Activated naive CD8-positive, alpha-beta T cell treated with anti-CD3 and anti-CD28 coated beads, Interleukin-2, amount 50 U/mL, for 16 hours (primary cell): ENCODE results near the gene MAMSTR.
"Not testable (repeated sequence)": the region's sequence is repeated elsewhere in the genome, so short reads cannot be mapped to it uniquely, and the experiment has no call there.

Source experiments
- DNase-seq: peaks from one replicate; pipeline ENCODE4 v3.0.0-alpha.2; 2020; ENCODE audit warnings: low read depth, low spot score

The MAMSTR gene

DNA sequence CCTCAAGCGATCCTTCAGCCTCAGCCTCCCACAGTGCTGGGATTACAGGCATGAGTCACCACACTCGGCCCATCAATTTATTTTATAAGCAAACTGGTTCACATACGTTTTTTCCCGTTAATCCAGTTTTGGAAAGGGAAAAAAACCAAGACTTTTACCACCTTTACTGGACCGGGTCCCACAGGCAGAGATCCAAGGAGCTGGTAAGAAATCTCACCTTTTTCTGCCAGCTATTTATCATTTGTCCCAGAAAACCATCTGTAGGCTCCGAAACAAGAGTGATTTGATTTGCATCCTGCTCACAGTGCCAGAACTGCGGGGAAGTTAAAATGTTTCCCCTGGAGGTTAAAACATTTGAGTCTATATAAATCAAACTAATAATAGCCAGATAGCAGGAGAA, 30.1 kb downstream of the MAMSTR start:
- no peak for DNase-seq

DNA sequence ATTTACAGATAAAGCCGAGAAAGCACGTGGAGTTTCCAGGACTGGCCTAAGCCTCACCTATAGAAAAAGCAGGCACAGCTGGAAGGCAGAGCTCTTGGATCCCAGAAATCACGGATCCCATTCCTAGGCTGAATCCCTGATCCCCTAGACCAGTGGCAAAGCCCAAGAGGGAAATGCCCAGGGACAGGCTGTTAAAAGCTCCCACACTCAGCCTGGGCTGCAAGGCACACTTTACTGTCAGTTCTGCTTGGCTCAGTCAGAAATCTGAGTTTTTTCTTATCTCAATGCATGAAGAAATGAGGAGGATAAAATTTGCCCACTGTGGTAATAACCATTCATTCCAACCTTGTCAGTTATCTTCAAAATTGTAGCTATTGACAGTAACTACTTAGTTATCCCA, 31.7 kb downstream of the MAMSTR start:
- DNase-seq: no peak

DNA sequence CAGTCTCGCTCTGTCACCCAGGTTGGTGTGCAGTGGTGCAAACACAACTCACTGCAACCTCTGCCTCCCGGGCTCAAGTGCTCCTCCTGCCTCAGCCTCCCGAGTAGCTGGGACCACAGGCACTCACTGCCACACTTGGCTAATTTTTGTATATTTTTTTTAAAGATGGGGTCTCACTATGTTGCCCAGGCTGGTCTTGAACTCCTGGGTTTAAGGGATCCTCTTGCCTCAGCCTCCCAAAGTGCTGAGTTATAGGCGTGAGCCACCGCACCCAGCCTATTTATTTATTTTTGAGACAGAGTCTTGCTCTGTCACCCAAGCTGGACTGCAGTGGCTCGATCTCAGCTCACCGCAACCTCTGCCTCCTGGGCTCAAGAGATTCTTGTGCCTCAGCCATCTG, 32.9 kb downstream of the MAMSTR start:
- DNase-seq: not testable (repeated sequence)

DNA sequence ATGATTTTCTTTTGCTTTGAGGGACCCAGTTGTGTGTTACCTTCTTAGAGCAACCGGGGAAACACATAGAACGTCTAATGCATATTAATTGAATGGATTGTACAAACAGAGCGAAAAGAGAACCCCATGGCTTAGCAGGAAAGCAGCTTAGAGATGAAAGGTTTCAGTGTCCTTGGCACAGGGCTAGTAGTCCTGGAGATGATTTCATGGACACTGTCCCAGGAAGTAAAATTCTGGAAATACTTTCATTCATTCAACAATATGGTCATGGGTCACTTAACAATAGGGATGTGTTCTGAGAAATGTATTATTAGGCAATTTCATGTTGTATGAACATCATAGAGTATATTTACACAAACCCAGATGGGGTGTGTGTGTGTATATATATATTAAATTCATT, 33.4 kb downstream of the MAMSTR start:
- DNase-seq: no peak

DNA sequence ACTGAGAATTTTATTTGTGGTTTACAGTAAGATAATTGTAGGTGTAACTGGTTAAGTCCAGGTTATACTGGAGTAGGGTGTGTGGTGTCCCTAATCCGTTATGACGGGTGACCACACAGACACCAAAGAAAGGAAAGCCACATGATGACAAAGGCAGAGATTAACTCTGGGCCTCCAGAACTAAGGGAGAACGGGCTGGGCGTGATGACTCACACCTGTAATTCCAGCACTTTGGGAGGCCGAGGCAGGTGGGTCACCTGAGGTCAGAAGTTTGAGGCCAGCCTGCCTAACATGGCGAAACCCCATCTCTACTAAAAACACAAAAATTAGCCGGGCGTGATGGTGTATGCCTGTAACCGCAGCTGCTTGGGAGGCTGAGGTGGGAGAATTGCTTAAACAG, 33.9 kb downstream of the MAMSTR start:
- no peak for DNase-seq

DNA sequence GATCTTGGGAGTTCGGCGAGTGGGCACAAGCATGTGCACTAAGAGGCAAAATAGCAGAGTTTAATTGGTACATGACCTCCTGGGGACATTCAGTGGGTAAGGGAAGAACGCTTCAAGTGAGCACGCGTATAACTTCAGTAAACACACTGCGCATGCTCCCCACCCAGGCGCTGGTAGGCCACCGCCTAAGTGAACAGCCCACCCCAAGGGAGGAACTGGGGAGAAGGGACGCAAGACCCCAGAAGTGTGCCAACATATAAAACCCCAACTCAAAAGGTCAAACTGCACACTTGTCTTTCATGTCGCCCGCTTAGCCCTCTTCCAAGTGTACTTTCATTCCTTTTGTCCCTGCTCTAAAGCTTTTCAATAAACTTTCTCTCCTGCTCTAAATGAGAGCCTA, 36.2 kb downstream of the MAMSTR start:
- no peak for DNase-seq

DNA sequence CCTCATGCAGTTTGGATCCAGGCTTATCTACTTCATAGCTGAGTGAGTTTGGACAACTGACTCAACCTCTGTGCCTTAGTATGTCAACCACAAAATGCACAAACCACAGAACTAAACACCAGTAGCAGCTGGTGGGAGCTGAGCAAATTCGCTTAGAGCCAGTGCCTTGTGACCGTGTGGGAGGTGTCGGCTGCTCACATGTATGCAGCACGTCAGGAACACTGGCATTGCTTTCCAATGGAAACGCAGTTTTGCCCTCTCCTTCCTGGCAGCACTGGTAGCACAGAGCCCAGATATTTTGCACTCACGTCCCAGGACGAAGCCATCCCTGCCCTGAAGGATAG, 38.4 kb downstream of the MAMSTR start:
- DNase-seq: no peak

DNA sequence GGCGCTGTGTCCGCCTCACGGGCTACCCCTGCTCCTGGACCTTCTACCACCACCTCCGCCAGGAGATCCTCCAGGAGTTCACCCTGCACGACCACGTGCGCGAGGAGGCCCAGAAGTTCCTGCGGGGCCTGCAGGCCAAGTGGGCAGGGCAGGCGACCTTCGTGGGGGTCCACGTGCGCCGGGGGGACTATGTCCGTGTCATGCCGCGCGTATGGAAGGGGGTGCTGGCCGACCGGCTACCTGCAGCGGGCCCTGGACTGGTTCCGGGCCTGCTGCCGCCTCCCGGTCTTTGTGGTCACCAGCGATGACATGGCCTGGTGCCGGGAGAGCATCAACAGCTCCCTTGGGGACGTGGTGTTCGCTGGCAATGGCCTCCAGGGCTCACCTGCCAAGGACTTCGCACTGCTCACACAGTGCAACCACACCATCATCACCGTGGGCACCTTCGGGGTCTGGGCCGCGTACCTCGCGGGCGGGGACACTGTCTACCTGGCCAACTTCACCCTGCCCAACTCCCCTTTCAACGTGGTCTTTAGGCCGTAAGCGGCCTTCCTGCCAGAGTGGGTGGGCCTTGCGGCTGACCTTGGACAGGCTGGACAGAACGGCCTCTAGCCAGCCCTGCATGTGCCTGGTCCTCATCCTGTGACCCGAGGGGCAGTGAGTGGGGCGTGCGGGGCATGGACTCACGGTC, 38.9 kb downstream of the MAMSTR start:
- DNase-seq: no peak

DNA sequence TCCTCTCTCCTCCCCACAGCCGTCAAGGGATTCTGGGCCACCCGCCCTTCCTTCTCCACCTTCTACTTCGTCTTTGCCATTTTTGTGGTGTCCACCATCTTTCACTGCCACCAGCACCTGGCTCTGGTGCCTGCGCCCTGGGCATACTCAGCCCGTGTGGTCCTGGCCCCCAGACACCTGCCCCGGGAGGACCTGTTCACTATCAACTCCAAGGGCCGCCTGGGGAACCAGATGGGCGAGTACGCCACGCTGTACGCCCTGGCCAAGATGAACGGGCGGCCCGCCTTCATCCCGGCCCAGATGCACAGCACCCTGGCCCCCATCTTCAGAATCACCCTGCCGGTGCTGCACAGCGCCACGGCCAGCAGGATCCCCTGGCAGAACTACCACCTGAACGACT, 39.5 kb downstream of the MAMSTR start:
- not testable (repeated sequence) for DNase-seq

DNA sequence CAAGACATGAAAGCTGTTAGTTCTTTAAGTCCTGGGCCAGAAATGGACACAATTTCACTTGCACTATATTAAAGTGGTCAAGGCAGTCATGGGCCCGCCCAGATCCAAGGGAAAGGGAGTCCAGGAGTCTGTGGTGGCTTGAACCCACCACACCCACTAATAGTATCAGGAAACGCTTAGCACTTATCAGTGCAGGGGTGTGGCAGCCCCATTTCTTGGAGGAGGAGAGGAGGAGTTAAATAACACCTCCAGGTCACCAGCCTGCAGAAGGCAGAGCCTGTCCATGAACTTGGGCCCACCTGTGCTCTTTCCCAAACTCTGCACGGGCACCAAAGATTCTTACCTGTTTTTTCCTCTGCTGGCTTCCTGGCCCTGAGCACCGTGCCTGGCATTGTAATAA, 41.3 kb downstream of the MAMSTR start:
- no peak for DNase-seq

DNA sequence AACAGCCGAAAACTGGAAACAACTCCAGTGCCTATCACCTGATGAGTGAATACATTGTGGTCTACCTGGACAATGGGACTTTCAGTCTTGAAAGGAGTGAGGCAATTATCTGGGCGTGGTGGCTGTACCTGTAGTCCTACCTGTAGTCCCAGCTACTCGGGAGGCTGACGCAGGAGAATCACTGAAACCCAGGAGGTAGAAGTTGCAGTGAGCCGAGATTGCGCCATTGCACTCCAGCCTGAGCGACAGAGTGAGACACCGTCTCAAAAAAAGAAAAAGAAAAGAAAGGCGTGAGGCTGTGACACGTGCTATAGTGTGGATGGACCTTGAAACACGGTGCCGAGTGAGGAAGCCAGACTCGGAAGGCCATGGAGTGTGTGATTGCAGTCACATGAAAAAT, 42.6 kb downstream of the MAMSTR start:
- no peak for DNase-seq

DNA sequence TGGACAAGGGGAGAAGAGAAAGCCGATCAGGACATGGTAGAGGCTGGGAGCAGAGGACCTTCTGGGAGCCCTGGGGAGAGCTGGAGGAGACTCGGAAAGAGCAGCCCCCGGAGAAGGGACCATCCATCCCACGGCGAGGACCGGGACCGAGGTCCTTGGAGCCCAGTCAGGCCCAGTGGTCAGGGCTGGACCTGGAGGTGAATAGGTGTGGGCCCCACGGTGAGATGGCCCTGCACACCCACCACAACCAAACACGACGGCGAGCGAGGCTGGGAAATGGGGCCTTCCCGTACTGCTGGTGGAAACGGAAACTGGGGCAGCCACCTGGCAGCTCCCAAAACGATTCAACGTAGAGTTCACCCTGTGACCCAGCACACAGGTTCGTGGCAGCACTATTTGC, 43.0 kb downstream of the MAMSTR start:
- no peak for DNase-seq

DNA sequence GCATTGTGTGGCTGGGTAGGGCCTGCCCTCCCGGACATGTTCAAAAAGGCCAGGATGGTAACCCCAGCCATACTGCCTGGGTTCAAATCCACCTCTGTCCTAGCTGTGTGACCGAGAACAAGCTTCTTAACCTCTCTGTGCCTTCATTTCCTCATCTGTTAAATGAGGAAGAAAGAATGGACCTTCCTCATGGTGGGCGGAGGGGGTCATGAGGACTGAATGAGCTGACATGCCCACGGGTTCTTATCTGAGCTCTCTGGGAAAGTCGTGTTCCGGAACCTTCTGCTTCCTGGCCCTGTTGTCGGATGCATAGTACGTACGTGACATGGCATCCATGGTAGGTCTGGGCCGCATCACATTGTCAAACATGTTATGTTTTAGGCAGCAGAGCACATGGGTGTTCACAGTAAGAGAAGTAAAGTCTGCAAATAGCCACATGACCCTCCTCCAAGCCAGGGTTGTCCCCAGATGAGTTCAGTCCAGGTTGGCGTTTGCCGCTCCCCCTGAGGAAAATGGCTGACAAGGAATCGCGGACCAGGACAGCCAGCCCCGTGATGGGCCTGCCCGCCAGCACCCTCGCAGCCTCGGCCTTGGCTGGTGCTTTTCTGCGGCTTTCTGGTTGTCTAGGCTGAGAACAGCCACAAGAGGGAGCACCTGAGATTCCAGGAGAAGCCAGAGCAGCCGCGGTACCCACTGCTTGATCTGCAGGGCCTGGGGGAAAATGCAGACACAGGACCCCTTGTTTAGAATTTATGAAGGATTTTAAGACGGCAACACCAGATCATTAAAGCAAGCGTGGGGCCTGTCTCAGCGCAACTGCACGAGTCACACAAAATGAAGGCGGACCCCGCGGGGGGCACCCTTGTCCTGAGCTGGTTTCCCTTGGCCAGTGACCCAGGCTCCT, 44.4 kb downstream of the MAMSTR start:
- peak; percentile 52 for DNase-seq

DNA sequence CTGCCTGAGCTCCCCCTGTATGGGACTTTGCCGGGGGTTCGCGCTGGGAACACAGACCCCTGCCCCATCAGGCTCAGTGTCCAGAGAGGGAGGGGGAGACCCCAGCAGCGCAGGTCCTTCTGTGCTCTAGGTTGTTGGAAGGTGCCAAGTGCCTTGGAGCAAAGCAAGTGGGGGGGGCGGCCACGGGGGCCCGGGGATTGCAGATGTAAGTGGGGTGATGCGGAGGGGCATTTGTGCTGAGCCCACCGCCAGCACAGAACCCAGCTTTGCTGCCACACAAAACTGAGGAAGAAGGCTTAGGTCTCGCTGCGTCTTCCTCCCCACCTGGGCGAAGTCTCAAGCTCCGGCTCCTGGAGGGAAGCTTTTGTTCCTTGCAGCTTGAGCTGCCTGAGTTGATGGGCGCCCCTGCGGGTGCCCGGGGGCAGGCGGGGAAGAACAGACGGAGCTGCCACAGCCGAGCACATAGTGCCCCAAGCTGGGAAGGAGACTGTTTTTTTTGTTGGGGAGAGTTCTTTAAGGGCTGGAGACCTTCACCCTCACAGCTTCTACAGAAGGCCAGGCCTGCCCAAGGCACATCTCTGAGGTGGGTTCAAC, 45.2 kb downstream of the MAMSTR start:
- DNase-seq: no peak

DNA sequence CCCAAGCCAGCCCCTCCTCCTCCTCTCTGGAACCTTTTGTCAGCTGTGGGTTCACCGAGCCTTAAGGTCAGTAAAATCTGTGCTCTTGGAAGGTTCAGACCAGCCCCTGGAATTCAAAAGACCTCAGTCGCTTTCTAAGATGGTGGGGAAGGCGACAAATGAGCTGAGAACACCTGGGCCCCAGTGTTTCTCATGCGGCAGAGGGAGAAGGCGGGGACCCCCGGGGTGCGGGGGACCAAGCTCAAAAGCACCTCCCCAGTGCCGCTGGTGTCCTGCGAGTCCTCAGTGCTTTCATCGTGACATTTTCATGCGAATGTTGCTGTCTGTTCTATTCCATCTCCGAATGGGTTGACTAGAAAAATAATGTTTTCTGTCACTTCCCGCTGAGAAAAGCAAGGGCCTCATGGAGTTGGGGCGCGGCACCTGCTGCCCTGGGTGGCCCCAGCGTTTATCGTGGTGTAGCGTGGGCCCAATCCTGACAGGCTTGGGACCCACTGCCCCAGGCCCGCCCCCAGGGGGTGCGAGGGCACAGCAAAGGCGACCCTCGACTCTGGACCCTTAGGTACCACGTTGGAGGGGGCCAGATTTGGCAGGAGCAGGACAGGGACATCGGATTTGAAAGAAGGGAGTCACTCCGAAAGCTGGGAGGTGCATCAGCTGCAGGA, 46.0 kb downstream of the MAMSTR start:
- DNase-seq: no peak

DNA sequence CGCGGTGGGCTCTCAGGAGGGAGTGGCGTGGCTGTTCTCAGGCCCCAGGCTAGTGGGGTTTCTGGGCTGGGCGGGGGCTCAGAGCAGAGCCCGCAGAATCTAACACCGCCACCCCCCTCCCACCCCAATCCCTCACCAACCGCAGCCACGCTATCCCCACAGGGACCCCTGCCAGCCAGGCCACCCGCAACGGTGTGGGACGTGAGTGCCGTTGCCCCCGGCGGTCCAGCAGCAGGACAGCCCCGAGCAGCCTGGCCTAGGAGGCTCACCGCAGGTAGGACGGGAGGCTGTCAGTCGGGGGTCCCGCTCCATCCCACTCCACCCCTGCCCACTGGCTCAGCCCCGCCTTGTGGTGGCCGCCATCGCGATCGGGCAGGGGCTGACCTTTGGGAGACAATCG, 46.5 kb downstream of the MAMSTR start, which contains the start of gene NTN5:
Gene NTN5, minus strand, starts transcription at position 24 of the 400 bp plus-strand sequence. CDS start 2,031 bp downstream, outside the sequence.
- DNase-seq: no peak

DNA sequence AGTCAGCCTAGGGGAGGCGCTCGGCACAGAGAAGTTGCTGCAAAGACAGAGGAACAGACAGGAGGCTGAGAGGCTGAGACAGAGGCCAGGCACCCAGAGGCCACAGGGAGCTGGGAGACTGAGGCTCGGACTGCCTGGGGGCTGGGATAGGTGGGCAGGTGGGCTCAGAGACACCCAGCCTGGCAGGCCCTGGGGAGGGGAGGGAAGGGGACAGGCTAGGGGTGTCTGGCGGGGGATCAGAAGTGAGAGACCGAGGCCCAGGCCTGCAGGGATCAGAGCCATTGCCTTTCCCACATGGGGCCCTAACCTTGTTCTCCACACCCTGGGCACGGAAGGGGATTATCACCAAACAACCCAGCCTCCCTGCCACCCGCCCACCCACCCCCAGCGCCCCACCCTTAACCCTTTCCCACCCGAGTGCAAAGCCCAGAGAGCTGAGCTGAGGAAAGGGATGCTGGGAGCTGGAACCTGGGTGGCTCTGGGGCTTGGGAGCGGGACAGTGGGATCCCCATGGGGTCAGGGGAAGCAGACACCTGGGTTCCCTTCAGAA, 48.0 kb downstream of the MAMSTR start:
- no peak for DNase-seq

DNA sequence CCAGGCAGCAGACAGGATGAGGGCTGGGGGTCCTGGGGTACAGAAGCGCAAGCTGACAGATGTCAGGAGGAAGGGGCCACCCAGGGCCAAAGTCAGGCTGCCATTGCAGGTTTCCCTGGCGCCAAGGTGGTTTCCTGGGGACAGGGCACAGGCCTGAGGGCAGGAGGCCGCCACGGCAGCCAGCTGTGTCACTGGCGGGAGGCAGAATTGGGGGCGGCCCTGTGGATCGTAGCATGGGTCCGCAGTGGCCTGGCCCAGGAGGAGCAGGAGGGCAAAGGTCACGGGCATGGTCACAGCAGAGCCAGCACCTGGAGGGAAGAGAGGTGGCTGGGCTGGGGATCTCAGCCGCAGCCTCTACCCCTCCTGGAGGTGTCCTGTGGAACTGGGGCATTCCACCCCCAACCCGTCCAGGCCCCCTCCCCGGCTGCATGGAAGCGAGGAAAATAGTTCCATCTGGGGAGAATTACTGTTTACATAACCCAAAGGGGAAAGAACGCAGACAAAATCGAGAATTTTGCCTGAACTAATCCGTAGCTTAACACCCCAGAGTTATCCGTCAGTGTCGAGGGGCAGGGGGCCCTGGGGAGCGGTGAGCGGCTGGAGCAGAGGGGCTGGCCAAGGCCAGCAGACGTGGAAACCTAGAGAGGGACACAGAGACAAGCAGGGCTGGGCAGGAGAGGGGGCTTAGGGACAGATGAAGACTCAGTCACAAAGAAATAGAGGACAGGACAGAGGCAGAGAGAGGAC, 48.7 kb downstream of the MAMSTR start:
- no peak for DNase-seq

DNA sequence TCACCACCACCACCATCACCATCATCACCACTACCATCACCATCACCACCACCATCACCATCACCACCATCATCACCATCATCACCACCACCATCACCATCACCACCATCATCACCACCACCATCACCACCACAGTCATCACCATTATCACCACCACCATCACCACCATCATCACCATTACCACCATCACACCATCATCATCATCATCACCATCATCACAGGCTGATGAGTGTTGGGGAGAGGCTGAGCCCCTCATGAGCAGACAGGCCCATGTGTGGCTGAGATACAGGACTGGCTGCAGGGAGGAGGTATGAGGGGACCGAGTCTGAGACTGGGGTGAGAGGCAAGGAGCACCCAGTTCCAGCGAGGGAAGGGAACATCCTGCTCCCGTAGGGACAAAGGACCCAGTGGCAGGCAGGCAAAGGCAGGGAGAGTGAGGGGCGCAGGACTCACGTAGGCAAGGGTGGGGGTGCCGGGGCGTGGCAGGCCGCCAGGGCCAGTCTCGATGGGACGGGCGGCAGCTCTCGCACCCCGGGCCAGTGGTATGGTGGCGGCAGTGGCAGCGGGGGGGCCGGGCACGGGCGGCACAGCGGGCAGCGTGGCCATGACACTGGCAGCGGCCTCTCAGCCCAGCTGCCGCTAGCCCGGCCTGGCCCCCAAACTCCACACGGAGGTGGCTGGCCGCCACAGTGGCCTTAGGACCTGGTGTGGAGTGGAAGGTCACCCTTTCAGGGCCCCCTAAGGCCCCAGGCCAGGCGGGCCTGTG, 49.4 kb downstream of the MAMSTR start:
- DNase-seq: no peak

DNA sequence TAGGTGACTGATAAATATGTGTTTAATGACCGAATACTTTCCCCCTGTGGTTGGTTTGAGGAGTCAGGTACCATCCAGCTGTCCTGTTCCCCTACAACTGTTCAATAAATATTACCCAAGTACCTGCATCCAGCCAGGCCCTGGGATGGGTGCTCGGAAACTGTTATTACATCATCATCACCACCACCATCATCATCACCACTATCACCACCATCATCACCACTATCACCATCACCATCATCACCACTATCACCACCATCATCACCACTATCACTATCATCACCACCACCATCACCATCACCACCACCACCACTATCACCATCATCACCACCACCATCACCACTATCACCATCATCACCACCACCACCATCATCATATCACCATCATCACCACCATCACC, 50.8 kb downstream of the MAMSTR start:
- no peak for DNase-seq
